HG02973 (cell line): ENCODE results near the gene SYS1.
"Not testable (repeated sequence)": the region's sequence is repeated elsewhere in the genome, so short reads cannot be mapped to it uniquely, and the experiment has no call there.

ENCODE experiments used
- ATAC-seq: cut with Tn5 transposase; IDR thresholded peaks from one replicate; pipeline ENCODE4 v1.9.1; 2021; ENCODE audit warnings: moderate library complexity; ENCODE audit not compliant: unreplicated experiment

SYS1 gene

DNA sequence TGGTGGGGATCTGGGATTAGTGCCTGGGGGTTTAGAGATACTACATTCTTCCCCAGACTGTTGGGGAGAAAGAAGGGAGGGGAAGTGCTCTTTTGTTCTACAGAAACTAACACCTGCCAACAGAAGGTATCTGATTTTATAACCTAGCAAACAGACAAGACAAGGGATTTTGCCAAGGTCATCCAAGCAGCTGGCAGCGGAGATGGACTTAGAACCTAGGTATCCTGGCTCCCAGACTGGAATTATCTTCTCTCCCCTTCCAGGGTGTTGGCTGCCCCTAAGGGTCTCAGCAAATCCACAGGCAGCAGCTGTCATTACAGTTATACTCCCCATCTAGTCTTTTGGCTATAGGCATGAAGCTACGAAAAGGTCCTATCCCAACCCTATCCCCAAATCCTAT is 23.2 kb upstream of the SYS1 start:
- ATAC-seq = no peak

GRCh38 chr20:45340236-45340847 is 22.6 kb upstream of the SYS1 start:
- no peak for ATAC-seq

- no peak for ATAC-seq
Measured at GRCh38 chr20:45340951-45341350, 22.0 kb upstream of the SYS1 start.

DNA sequence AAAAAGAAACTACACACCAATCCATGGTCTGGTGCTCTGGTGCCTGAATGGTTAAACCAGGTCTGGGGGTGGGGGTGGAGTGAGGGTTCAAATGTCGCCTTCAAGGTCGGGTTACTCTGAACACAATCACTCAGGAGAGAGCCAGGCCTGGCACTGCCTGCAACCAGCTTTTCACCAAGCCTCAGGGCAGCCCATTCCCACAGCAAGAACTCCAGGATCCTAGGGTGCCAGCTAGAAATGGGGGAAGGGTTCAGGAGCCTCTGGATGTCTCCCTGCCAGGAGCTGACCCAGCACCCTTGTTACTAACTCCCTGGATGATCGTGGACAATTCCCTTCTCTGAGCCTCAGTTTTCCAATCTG is 21.4 kb upstream of the SYS1 start:
- no peak for ATAC-seq

GRCh38 chr20:45341939-45342854 is 20.8 kb upstream of the SYS1 start:
- ATAC-seq = no peak

DNA sequence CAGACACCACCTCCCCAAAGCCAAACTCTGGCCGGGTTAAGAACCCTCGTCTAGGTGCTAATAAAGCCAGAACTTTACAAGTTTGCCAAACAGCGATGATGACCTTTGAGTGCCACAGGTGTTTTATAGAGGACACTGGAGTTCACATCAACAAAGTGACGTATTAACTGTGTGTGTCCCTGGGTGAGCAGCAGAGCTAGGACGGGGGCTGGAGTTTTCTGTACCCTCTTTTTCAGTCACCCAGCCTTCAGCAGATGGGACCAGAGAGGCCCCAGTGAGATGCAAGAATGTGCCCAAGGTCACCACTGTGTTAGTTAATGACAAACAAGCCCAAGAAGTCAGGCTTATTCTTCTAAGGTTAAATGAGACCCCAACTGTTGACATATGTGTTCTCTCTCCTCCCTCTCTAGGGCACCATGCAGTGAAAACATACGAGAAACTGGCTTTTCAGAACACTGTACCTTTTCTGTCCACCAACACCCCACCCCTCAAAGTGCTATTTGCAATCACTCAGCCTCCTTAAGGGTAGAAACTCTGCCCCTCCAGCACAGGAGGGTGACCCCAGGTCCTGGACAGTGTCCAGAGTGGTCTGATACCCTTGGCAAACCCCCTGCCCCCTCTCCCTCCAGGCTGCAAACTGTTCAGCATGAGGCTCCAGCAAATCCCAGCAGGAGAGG is 20.0 kb upstream of the SYS1 start:
- ATAC-seq = no peak

GRCh38 chr20:45343532-45344167 is 19.3 kb upstream of the SYS1 start:
- ATAC-seq = no peak

DNA sequence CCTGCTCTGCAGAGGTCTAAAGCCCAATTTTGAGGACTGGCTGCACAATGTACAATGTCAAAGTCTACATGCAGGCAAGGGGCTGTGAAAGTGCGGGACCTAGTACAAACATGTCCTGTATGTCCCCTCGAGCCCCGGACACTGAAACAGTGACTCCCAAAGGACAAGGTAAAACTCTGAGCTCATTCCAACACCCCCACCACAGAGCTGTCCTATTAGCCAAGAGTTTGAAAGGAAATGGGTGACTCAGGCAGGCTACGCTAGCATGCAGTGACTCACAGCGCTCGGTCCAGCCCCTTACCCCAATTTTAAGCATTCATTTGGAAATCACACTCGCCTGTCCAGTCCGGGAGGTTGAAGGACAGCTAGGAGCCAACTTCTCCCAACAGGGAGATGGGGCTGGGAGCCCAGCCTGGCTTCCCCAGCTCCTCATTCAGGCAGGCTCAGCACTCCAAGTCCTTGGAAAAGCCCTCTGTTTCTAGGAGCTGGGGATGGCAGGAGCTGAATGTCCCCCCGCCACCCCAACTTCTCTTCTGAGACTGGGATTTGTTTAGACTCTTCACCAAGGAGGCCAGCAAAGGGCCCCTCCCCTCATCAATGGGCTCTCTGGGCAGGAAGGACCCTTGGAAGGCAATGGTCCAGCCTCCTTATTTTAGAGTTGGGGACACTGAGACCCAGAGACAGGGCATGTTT is 18.6 kb upstream of the SYS1 start:
- no peak for ATAC-seq

- ATAC-seq = no peak
Measured at GRCh38 chr20:45345104-45345936, 17.6 kb upstream of the SYS1 start.

- no peak for ATAC-seq
Measured at GRCh38 chr20:45346291-45346718, 16.7 kb upstream of the SYS1 start.

DNA sequence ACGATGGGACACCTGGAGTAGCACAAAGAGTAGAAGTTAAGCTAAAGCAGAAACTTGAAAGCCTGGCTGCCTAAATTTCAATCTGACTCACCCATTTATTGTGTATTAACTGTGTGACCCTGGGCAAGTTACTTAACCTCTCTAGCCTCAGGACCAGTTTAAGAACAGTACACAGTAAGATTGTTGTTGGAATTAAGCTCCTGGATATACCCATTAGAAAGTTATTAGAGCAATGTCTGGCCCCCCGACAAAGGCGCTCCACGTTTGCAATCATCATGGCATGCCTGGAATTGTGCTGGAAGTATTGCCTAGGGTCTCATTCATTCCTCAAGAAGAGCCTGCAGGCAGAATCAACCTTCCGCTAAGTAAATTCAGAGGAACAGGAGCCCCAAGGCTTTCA is 16.1 kb upstream of the SYS1 start:
- ATAC-seq = no peak

- ATAC-seq = no peak
Measured at GRCh38 chr20:45347297-45347935, 15.5 kb upstream of the SYS1 start.

GRCh38 chr20:45347936-45348778 is 14.8 kb upstream of the SYS1 start, which contains the start of gene SDC4:
Gene SDC4 (minus strand): TSS chr20:45348424. CDS start chr20:45348384, 40 bp downstream.
- ATAC-seq = no peak

GRCh38 chr20:45350217-45350616 is 12.7 kb upstream of the SYS1 start:
- no peak for ATAC-seq

DNA sequence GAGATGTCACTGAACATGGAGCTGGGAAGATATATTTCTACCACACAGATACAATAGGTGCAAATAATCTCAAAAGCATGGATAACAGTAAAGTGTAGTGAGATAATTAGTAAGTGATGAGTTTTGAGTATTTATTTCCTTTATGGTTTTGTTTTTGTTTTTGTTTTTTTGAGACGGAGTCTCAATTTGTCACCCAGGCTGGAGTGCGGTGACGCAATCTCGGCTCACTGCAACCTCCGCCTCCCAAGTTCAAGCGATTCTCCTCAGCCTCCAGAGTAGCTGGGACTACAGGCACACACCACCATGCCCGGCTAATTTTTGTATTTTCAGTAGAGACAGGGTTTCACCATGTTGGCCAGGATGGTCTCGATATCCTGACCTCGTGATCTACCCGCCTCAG is 12.2 kb upstream of the SYS1 start:
- not testable (repeated sequence) for ATAC-seq

- no peak for ATAC-seq
Measured at GRCh38 chr20:45352729-45353128, 10.2 kb upstream of the SYS1 start.

- ATAC-seq = no peak
Measured at GRCh38 chr20:45353746-45354145, 9.2 kb upstream of the SYS1 start.

DNA sequence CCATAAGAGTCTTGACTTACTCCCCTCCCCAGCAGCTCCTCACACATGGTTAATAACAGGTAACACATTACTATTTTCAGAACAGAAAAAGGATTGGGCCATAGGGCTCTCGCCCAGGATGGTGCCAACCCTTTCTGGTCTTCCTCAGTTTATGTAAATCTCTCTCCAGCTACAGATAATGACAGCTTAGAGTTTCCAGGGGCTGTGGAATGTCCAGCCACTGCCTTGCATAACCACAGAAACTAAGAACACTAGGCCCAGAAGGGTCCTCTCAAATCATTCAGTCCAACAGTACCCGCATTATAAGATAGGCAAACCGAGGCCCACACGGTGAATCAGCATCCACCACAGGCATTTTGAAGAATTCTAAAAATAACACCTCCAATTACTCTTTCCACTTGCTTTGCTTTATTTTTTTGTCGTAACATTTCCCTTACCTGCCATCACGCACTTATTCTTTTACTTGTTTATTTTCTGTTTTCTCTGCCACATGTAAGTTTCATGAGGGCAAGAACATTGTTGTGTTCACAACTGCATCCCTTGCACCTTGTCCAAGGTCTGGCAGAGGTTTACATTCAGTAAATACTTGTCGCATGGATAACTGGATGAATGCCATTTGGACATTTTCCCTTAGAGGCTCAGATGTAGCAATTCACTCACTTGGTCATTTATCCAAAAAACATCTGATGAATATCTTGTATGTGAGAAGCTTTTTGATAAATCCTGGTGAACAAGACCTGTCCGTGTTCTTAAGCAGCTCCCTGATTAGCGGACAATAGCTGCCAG is 8.3 kb upstream of the SYS1 start:
- ATAC-seq = no peak
